Measurements from ENCODE around the gene SGTB. TPM values are rescaled to one million over a fixed set of nuclear protein-coding genes. Genes with fewer than 3 reads are reported as not detected.

The SGTB gene
- total RNA-seq, 3 donors from 2014 or later: 1.9 to 8.8 (median 5.8) TPM

GRCh38 chr5:65730910-65731309 lies 9.0 kb upstream of the SGTB start:
- Histone ChIP-seq H3K4me1 (ENCODE audit: low read depth) (no peaks in the 10 kb centered on the region), H3K36me3 (ENCODE audit: low read depth) (no peaks in the 10 kb centered on the region), H3K9me3 (no peaks in the 10 kb centered on the region), H3K4me3 (no peak overlapping the region)
- TF ChIP-seq, protein P1, sequence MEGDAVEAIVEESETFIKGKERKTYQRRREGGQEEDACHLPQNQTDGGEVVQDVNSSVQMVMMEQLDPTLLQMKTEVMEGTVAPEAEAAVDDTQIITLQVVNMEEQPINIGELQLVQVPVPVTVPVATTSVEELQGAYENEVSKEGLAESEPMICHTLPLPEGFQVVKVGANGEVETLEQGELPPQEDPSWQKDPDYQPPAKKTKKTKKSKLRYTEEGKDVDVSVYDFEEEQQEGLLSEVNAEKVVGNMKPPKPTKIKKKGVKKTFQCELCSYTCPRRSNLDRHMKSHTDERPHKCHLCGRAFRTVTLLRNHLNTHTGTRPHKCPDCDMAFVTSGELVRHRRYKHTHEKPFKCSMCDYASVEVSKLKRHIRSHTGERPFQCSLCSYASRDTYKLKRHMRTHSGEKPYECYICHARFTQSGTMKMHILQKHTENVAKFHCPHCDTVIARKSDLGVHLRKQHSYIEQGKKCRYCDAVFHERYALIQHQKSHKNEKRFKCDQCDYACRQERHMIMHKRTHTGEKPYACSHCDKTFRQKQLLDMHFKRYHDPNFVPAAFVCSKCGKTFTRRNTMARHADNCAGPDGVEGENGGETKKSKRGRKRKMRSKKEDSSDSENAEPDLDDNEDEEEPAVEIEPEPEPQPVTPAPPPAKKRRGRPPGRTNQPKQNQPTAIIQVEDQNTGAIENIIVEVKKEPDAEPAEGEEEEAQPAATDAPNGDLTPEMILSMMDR (IDR thresholded peaks at IDR 0.05): no peak
- intact Hi-C loops (cut with DNase I, micrococcal nuclease): no loop called here
- DNase-seq: no peak
- no peak for ATAC-seq

GRCh38 chr5:65728218-65728617 lies 6.3 kb upstream of the SGTB start:
- Histone ChIP-seq H3K9me3 (no peaks in the 10 kb centered on the region), H3K4me3 (no peak overlapping the region), H3K4me1 (ENCODE audit: low read depth) (no peaks in the 10 kb centered on the region), H3K36me3 (ENCODE audit: low read depth) (no peaks in the 10 kb centered on the region)
- intact Hi-C loops (cut with DNase I, micrococcal nuclease): no loop called here
- no peak for ATAC-seq
- TF ChIP-seq, protein P1 (IDR thresholded peaks at IDR 0.05): no peak
- no peak for DNase-seq

DNA sequence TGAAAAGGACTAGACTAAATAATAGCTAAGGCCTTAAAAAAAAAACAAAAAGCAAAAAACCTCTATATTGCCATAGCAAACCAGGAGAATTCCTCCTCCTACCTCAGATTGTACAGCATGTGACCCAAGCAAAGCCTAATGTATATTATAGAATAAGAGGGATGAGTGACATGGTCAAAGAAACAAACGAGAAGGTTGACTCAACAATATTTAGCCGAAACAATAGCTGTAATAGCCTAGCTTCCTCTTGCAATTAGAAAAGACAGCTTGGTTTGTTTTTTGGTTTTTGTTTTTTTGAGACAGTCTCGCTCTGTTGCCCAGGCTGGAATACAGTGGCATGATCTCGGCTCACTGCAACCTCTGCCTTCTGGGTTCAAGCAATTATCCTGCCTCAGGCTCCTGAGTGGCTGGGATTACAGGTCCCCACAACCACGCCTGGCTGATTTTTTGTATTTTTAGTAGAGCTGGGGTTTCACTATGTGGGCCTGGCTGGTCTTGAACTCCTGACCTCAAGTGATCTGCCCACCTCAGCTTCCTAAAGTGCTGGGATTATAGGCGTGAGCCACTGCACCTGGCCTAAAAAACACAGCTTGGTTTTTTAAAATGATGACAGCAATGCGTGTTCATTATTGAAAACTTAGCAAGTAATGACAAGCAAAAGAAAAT lies 5.7 kb upstream of the SGTB start:
- TF ChIP-seq, protein P1 (IDR thresholded peaks at IDR 0.05): no peak
- Histone ChIP-seq H3K9me3 (no peaks in the 10 kb centered on the region), H3K36me3 (ENCODE audit: low read depth) (no peaks in the 10 kb centered on the region), H3K4me1 (ENCODE audit: low read depth) (no peaks in the 10 kb centered on the region), H3K4me3 (no peak overlapping the region)
- DNase-seq (no peak), ATAC-seq (no peak)
- intact Hi-C loops (cut with DNase I, micrococcal nuclease): no loop called here

DNA sequence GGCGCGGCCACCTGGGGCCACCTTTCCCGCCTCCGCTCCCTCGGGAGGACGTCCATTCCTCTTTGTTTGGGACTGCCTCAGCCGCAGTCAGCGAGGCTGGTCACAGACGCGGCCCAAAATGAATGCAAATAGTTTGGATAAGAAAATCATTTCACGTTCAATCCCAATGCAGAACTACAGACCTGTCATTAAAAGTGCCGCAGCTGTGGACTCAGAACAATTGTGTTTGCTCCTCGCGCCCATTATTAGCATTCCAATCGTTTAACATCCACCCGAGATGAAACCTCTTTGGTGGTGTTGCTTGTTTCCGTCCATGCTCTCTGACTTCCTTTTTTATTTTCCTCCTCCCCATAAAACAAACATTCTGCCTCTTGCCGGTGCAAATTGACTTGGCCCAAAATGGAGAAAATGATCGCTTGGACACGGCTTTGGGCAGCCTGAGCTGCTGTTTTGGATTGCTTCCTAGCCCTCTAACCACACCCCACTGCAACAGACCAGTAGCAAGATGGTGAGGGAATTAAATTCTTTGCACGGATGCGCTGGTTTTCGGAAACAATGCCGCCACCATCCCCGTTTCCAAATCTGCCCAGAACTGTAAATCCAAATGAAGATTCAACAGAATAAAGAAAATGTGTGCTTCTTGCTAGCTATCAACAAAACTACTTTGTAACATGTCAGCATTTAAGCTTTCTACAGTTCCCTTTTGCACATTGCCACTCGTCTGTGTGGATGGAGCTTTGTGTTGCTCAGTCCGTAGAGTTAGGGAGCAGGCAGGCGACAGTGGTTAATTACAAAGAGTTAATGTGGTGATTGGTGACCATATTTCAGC lies 880 bp upstream of the SGTB start:
- ATAC-seq (peak; percentile 5), DNase-seq (peak in 1 of 3 donors; percentile 25)
- TF ChIP-seq, protein P1 (IDR thresholded peaks at IDR 0.05): no peak
- Histone ChIP-seq H3K36me3 (ENCODE audit: low read depth) (no peaks in the 10 kb centered on the region), H3K9me3 (no peaks in the 10 kb centered on the region), H3K4me1 (ENCODE audit: low read depth) (no peaks in the 10 kb centered on the region), H3K4me3 (peak overlapping the region; percentile 68)
- intact Hi-C loops (cut with DNase I, micrococcal nuclease): no loop called here

DNA sequence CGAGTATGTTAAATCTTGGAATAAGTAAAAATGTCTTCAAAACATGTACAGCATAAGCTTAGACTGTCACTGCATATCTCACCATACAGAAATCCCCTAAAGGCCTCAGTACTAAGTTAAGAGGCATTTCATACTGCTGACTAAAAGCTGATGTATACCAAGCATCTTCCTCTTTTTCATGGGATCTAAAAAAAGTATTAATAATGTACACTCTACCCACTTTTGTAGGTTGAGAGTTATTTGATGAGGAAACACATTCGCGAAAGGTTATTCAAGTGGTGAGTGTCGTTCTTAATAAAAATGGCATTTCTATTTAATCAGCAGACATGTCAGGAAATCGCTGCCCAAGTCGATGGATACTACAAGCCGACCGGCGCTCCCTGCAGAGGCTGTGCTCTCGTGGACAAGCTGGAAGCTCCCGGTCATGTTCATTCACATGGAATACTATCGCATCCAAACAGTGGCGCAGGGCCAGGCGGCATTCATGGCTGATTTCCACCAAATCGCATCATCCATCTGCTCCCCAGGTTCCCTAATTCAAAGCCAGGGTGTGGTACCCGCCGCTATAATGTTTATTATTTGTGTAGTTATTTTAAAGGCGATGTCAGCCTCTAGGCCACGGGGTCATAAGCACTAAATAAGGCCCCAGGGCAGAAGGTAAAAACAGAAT lies 724 bp downstream of the SGTB start:
- no peaks in the 10 kb centered on the region for H3K9me3 ChIP-seq
- no peaks in the 10 kb centered on the region for H3K4me1 ChIP-seq (ENCODE audit: low read depth)
- ATAC-seq (peak; percentile 23), DNase-seq (peak; percentile 60 to 70 (median 64))
- peak overlapping the region; percentile 68 for H3K4me3 ChIP-seq
- no peaks in the 10 kb centered on the region for H3K36me3 ChIP-seq (ENCODE audit: low read depth)
- TF ChIP-seq, protein P1 (IDR thresholded peaks at IDR 0.05): no peak
- intact Hi-C loops (cut with DNase I, micrococcal nuclease): no loop called here

All from mucosa of descending colon (tissue), 3 donors.